ENCODE measurements around the gene MRPL43.

Gene MRPL43

DNA sequence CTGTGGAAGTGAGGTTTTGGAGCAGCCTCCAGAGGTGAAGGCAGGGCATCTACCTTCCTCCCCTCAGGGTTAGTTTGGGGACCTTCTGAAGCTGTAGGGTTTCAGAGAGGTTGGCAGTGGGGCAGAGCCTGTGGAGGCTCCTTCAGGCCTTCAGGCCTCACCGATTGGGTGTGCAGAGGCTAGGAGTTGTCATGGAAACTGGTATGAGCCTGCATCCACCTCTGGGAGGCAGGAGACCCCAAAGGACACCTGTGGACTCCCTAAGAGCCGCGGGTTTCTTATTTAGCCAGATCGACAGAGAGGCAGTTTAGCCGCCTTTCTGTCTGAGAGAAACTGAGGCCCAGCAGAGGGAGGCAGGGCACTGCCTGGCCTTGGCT is 14.3 kb upstream of the MRPL43 start:
- DNase-seq: no peak

DNA sequence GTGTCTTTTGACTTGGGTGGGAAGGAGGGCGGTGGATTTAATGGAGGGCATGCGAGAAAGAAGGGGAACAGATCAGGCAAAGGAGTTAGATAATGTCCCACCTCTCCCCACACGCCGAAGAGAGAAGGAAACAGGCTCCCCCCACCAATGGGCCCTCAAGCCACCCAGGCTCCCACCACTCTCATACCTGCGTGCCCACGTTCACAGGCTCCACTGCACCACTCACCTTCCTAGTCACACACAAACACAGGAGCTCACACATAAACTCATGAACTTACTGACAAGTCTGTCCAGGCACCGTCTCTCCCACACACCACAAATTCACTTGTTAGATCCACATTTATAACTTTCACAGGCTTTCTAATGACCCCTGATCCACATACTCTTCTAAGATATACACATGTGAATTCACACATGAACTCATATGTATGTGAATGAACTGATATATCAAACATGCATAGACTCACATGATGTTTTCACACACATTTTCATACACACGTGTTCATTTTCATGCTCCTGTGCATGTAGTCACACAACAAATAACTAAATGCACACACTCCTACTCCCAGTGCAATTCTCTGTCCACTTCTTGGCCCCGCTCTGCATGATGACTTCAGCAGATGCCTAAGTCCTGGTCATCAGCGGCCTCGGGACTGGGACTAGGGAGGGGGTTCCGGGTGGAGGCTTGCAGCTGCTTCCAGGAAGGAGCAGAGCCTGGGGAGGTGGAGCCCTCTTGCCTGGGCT is 13.8 kb upstream of the MRPL43 start:
- DNase-seq: no peak

DNA sequence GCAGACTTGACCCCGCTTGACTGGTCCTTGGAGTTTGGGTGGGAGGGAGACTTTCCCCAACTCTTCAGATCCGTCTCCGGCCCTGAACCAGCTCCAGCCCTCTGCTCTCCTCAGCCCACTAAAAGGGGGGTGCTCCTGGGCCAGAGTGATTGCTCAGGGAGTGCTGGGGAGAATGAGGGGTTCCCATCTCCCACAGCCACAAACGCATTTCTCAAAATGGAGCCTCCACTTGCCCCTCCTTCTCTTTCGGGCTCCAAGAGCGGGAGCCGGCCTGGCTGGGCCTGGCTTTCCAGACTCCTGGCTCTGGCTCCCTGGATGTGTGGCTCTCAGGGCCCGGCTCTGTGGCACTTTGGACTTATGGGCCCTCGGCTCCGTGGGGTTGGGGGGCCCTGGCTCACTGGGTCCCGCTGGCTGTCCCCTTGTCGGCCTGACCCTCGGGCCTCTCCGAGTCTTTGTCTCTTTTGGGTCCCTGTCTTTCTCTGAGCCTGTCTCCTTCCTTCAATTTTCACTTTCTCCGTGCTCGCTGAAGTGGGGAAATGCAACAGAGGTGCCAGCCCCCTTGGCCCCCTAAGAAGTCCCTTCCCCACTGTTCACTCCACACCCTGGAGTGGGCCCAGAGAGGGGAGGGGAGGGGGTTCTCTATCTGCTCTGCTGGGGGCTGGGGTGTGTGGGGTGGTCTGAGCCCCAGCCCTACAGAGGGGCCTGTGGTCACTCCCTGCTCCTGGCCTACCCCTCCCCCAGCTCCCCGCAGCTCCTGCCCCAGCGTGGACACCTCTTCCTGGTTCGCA is 13.0 kb upstream of the MRPL43 start:
- no peak for DNase-seq

DNA sequence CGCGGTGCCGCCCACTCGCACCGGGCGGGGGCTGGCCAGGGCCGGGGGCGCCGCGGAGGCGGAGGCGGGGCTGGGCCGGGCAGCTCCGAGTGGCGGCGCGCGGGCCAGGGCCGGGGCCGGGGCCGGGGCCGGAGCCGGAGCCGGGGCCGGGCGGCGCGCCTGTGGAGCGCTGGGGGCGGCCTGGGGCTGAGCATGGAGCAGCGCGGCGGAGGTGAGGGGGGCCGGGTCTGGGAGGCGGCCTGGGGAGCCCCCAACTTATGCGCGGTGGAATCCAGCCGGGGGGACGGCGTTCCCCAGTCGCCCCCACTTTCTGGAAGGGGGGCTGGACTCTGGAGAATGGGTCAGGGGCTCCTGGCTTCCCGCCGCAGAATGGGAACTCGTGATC is 12.4 kb upstream of the MRPL43 start, which contains the start of gene LZTS2:
LZTS2 (plus strand) TSS at position 67 of the 385 bp plus-strand sequence. CDS start 2,731 bp downstream, outside the sequence.
- DNase-seq: no peak

DNA sequence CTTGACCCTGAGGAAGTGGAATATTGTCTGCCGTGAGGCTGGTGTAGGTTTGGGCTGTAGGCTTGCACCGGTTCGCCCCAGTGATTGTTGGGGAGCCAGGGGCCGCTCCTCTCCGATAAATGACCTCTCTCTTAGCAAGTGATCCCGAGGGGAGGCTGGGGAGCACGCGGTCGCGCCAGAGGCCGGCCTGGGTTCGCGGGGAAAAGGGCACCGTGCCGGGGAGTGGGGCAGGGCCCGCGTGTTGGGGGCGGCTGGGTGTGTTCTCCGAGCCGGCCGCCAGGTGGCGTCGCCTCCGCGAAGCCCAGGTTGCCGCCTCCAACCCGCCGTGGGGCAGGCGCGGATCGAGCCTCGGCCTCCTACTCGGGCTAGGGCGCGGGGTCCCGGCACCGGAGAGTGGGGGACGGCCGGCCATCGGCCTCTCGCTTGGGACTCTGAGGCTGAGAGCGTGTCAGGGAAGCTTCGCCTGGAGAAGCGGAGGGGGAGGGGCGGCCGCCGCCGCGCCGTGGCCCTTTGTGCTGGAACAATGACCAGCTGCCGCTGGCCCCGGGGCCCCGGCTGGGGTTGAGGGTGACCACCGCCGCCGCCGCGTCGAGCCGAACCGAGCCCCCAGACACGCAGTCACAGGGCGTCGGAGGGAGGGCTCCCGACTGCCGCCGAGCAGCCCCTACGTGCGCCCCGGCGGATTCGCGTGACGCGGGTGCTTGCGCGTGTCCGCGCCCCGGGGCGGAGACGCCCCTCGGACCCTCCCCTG is 11.9 kb upstream of the MRPL43 start:
- DNase-seq: peak; percentile 78

DNA sequence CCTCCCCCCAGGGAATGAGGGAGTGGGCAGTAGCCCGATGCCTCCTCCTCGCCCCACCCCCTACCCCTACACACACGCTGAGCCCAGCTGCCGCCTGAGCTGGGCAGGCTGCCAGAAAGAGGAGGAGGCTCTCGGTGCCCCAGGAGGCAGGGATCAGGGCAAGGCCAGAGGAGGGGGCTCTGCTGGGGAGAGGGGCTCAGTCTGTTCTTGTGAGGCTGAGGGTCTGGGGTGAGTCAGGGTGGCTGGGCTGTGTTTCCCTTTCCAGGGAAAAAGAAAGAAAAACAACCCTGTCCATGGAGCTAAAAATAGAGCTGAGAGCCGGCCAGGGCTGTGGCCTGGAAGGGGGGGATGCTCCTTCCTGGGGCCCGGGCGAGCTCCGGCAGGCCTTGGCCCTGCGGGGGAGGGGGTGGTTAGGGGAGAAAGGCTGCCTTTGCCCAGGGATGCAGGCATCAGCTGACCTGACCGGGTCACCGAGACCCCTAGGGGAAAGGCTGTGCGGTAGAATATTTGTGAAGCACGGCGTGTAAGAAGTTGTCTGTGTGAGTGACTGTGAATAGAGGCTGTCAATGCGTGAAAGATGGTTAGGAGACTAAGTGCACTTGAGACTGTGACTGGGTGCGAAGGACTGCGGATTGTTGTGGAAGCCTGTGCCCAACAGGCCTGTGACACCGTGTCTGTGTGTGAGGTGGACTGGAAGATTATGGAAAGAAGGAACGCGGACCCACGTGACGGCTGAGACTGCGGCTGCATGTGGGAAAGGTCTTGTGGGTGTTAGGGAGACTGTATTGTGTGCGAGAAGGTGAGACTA is 11.1 kb upstream of the MRPL43 start:
- DNase-seq: peak; percentile 62

DNA sequence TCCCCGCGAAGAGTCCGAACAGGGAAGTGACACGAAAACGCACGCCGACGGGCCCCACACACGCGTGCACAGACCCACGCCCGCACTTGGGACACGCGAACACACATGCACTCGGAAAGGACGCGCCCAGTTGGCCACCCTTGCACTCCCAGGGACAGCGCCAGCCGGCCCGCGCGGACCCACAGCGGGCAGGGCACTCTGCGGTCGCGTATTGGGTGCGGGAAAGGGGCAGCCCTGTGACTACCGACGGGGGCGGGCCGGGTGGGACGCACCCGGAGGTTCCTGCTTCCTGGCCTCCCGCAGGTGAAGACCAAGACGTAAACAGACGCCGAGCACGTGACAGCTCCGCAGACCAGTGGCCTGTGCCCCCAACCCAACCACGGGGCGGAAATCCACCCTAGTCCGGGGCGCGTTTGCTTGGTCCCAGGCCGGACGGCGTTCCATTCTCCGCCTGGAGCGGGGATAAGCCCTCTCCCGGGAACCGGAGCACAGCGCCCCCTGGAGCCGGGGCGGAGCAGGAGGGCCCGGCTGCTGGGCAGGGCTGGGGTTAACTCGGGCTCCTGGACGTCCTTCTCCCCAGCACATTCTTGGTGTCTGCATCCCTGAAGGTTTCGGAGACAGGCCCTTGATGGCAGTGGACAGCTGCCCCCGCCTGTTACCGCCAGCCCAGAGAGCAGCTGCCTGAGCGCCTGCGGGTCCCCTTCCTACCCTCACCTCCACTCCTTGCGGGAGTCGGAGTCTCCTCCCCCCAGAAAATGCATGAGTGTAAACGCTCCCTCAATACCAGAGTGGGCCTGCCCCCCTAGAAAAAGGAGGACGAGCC is 10.3 kb upstream of the MRPL43 start:
- DNase-seq: peak; percentile 69

DNA sequence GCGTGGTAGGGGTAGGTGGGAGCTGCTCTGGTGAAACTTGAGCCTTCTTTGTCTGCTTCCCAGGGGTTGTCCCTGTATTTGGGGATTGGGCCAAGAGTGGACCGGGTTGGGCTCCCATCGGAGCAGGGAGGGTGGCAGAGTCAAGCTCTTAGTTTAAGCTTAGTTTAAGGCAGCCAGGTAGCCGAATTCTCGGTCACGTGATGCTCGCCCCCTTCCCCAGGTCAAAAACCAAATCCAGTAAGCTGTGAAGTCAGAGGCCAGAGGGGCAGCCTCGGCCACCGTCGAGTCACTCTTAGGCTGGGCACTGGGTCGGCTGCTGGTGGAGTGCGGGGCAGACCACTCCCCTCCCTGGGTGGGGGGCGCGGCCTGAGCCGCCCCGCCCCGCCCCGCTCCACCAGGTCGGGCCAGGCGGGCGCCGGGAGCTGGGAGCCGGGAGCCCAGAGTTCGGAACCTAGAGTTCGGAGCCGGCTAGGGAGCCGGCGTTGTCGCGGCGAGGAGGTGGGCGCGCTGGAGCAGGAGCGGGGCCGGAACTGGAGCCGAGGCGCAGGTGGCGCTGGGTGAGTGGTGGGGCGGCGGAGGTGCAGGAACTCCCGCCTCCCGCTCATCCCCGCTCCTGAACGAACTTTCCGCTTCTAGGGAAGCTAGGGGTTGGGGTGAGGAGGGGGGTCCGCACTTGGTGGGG is 9.5 kb upstream of the MRPL43 start:
- DNase-seq: peak; percentile 30

DNA sequence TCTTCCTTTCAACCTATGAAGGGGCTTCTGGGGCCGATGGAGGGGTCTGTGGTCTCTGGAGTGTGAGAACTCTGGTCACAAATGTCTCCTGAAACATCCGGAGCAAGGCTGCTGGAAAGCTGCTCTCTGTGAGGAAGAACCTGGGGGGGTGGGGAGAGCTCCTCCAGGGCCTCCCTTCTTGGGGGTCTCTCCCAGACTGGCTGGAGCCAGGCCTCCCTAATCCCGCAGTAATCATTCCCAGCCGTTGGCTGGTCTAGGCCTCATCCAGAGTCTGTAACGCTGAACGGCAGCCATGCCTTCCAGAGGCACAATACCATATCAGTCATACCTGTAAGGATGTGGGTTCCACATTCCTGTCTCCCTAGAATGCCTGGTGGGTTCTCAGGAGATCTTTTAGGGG is 7.9 kb upstream of the MRPL43 start:
- no peak for DNase-seq

DNA sequence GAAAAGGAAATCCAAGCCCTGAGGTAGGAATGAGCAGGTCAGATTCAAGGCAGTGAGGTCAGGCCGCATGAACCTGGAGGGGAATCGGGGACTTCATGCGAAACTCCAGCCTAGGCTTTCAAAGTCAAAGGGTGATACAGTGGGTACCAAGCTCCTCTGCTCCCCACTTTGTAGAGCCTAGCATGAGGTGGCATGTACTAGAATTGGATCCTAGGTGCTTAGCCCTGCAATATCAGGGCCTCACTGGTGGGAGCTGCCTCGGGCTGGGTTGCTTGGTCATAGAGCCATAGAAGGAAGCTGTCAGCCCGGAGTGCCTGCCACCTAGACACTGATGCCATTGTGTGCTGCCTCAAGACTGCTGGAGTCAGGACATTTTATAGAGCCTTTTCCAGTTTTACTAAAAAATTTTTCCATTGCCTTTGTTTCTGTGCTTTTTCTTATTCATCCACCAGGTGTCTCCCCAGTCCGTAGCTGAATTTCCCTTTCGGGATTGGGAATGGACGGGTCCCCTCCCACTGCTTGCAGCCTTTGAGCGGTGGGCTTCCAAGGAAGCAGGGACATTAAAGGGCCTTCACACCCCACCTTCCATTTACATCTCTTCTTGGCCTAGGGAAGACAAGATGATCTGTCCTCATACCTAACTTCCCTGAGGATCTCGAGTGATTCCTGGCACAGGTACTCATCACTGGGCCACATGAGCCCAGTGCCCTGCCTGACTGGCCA is 6.8 kb upstream of the MRPL43 start:
- DNase-seq: no peak

DNA sequence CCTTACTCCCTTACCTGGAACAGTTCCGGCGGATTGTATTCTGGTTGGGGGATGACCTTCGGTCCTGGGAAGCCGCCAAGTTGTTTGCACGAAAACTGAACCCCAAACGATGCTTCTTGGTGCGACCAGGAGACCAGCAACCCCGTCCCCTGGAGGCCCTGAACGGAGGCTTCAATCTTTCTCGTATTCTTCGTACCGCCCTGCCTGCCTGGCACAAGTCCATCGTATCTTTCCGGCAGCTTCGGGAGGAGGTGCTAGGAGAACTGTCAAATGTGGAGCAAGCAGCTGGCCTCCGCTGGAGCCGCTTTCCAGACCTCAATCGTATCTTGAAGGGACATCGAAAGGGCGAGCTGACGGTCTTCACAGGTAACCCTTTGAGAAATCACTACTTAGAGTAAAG is 1.8 kb upstream of the MRPL43 start:
- no peak for DNase-seq

DNA sequence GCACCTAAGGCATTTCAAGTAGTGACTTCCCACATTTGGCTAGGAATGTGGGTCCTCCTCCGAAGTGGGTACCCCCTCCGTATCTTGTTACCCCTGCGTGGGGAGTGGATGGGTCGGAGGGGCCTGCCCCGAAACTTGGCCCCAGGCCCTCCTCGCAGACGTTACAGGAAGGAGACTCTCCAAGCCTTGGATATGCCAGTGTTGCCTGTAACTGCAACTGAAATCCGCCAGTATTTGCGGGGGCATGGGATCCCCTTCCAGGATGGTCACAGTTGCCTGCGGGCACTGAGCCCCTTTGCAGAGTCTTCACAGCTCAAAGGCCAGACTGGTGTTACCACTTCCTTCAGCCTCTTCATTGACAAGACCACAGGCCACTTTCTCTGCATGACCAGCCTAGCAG is 869 bp upstream of the MRPL43 start:
- no peak for DNase-seq

DNA sequence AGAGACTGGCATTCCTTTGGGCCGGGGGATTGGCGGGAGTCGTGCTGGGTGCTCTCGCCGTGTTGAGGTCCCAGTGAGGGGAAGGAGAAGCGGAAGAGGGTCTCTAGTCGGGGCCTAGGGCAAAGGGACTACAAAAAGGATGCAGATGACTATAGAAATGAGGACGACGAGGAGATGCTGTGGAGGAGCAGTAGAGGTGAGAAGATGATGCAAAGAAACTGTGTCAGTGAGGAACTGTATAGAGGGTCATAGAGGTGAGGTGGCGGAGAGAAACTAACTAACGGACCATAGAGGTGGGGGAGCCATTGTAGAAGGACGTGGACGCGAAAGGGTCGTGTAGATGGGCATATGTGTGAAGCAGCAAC is 370 bp upstream of the MRPL43 start:
- DNase-seq: no peak

DNA sequence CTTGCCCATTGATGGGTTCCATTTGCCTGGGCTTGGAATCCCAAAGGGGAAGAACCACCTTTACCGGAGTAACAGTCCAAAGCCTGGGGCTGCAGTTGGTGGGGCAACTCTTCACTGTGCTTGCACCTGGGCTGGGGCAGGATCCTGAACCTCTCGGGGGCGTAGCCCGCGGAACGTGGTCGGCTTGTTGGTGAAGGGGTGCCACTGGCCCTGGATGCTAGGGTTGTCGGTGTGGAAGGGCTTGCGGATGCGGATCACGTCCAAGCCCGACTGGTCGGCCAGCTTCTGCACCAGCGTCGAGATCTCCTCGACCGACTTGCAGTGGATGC is 710 bp downstream of the MRPL43 start:
- no peak for DNase-seq

DNA sequence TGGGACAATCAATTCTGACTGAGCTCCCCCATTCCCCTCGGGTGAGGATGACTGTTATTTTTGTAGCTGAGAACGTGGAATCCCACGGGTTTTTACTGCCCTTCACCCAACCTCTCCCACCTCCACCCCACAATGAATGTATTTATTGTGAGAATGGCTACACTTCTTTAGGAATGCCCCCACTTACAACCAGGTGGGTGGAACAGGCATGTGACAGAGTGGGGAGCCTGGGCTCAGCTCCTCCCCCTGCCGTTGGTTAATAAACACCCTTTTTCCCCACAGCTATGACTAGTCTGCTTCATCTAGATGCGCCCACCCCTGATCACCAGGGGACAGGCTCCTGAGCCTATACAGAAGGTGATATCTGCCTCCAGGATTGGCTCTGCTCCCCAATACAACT is 2.0 kb downstream of the MRPL43 start:
- no peak for DNase-seq

DNA sequence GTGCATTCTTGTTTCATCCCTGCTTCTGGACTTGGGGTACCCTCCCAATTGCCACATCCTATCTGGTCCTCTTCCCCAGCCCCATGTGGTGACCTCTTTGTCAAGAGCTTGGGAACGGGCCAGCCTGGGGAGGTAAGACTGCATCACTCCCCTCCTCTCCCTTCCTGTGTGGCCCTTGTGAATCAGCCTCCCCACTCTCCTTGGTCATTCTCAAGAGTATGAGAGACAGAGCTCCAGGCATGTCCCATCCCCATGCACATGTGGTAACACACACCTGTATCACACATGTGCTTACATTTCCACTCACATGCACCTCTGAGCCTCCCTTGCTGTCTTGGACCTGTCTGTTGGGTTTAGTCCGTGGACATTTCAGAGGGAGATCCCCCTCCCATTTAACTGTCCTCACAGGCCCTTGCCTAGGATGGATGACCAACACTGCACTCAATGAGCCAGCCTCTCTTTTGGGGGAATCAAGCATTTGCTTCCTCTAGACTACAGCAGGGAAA is 2.6 kb downstream of the MRPL43 start:
- DNase-seq: no peak

DNA sequence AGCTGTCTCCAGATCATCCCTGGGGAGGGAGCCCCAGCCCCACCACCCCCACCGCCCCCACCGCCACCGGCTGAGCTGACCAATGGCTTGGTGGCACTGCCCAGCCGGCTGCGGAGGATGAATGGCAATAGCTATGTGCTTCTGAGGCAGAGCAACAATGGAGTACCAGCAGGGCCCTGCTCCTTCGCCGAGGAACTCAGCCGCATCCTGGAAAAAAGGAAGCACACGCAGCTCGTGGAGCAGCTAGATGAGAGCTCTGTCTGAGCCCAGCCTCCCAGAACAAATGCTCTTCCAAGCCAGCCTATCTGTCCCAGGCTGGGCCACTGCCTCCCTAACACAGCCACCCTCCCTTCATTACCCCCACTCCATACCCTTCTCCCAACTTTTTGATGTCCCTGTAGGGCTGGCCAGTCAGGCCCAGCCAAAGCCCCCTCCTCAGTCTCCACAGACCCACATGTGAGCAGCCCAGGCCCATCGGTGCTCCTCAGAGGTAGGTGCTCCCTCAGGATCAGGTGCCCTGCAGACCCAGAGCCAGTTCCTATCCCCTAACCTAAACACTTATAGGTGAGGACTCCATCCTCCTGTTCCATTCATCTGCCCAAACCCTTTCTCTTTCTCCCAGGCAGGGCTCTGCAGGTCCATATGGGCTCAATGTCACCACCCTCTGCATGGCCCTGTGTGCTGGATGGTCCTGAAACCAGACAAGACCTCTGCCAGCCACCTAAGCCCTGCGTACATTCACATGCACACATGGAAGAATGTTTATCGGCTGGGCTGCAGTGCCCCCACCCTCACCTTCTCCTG is 3.2 kb downstream of the MRPL43 start:
- DNase-seq: no peak

DNA sequence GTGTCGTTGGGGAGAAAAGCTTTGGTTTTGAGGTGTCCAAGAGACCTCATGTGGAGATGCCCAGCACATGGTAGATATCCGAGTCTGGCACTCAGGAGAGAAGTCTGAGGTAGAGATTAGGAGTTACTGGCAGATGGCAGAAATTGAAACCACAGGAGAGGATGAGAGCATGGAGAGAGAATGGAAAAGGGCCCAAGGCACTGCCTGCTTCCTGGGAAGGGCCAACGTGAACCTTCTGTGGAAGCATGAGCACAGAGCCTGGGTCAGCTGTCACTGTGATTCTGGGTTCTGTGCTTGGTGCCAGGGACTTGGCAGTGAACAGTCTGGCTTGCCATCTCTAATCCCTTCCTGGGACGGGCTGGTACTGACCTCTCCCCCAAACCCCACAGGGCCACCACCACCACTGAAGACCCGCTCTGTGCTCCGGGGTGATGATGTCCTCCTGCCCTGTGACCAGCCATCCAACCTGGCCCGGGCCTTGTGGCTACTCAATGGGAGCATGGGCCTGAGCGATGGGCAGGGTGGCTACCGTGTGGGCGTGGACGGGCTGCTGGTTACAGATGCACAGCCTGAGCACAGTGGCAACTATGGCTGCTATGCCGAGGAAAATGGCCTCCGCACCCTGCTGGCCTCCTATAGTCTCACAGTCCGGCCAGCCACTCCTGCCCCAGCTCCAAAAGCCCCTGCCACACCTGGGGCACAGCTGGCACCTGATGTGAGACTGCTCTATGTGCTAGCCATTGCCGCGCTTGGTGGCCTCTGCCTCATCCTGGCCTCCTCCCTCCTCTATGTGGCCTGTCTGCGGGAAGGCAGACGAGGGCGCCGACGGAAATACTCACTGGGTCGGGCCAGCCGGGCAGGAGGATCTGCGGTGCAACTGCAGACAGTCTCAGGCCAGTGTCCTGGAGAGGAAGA is 4.1 kb downstream of the MRPL43 start:
- no peak for DNase-seq

Measured in stimulated activated CD4-positive, alpha-beta T cell treated with anti-CD3 and anti-CD28 coated beads, Interleukin-12 subunit alpha, Interleukin-12 subunit beta, amount 100 ng/mL, for 4 hours (primary cell).